HL-60 (cell line): Measurements from ENCODE around the gene RPA1.

Experiments used
- DNase-seq, 2 experiments: peaks; one replicate each; pipeline ENCODE4 v3.0.0-alpha.2; 2010 to 2020; ENCODE audit warnings: low read depth in 1 of 2, low spot score in 1 of 2
- H3K27ac ChIP-seq: fragments of 250-450 bp; sonication (Bioruptor Pico); replicated peaks from 2 replicates; pipeline ENCODE4 v1.5.1; 2020; ENCODE audit warnings: mild to moderate bottlenecking, moderate library complexity
- H3K27me3 ChIP-seq: fragments of 250-450 bp; sonication (Bioruptor Pico); 2 replicates; pipeline ENCODE4 v1.5.1; 2021; ENCODE audit warnings: mild to moderate bottlenecking, moderate library complexity; ENCODE audit not compliant: insufficient read depth, poor library complexity, severe bottlenecking
- H3K4me3 ChIP-seq: replicated peaks from 2 replicates; pipeline ENCODE4 v1.5.1; 2011; ENCODE audit warnings: mild to moderate bottlenecking, control low read depth, low read length; ENCODE audit not compliant: insufficient read depth
- GABPA ChIP-seq: IDR thresholded peaks from 2 replicates; pipeline ENCODE4 v1.6.1; 2012; ENCODE audit warnings: low read depth
- POLR2AphosphoS5 ChIP-seq: IDR thresholded peaks from 2 replicates; pipeline ENCODE4 v1.6.1; 2012; ENCODE audit warnings: low read depth
- SPI1 ChIP-seq: IDR thresholded peaks from 2 replicates; pipeline ENCODE4 v1.6.1; 2012; ENCODE audit warnings: low read depth, mild to moderate bottlenecking, borderline replicate concordance
- TF ChIP-seq, protein P1 (sequence below): IDR thresholded peaks from one replicate; pipeline ENCODE4 v1.5.1; 2011; ENCODE audit warnings: low read length, control low read depth, inconsistent platforms; ENCODE audit not compliant: insufficient read depth
- TF ChIP-seq, protein P2 (sequence below): IDR thresholded peaks from 2 replicates; pipeline ENCODE4 v1.6.1; 2012; ENCODE audit warnings: low read depth; ENCODE audit not compliant: insufficient replicate concordance

Gene RPA1

DNA sequence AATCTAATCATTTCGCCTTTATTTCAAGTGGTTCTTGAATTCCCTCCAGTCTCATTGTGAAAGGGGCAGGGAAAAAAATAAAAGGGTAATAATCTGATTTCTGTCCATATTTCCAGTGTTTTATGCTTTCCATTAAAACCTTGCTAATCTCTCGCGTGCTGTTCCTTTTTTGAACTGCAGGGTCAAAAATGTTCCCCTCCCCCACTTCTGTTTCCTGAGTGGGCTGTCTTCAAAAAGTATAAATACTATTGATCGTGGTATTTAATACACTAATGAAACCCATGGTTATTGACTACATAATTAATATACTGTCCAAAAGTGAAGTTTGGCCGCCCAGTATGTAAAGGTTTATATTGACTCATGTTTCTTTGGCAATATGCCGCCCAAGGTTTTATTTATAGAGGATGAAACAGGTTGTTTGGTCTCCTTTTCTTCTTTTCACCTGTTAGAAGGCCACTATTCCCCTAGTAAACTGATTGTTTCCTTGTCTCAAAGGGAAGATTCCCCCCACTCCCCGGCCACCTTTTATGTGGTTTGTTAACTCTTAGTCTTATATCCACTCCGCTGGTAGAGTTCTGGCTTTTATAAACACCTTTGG is 69.7 kb downstream of the RPA1 start:
- Histone ChIP-seq H3K27me3 (no peaks in the 10 kb centered on the region), H3K27ac (no peak overlapping the region), H3K4me3 (no peak overlapping the region)
- TF ChIP-seq POLR2AphosphoS5 (no peak), GABPA (no peak), SPI1 (no peak)
- TF ChIP-seq, protein P1, sequence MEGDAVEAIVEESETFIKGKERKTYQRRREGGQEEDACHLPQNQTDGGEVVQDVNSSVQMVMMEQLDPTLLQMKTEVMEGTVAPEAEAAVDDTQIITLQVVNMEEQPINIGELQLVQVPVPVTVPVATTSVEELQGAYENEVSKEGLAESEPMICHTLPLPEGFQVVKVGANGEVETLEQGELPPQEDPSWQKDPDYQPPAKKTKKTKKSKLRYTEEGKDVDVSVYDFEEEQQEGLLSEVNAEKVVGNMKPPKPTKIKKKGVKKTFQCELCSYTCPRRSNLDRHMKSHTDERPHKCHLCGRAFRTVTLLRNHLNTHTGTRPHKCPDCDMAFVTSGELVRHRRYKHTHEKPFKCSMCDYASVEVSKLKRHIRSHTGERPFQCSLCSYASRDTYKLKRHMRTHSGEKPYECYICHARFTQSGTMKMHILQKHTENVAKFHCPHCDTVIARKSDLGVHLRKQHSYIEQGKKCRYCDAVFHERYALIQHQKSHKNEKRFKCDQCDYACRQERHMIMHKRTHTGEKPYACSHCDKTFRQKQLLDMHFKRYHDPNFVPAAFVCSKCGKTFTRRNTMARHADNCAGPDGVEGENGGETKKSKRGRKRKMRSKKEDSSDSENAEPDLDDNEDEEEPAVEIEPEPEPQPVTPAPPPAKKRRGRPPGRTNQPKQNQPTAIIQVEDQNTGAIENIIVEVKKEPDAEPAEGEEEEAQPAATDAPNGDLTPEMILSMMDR = no peak
- TF ChIP-seq, protein P2, sequence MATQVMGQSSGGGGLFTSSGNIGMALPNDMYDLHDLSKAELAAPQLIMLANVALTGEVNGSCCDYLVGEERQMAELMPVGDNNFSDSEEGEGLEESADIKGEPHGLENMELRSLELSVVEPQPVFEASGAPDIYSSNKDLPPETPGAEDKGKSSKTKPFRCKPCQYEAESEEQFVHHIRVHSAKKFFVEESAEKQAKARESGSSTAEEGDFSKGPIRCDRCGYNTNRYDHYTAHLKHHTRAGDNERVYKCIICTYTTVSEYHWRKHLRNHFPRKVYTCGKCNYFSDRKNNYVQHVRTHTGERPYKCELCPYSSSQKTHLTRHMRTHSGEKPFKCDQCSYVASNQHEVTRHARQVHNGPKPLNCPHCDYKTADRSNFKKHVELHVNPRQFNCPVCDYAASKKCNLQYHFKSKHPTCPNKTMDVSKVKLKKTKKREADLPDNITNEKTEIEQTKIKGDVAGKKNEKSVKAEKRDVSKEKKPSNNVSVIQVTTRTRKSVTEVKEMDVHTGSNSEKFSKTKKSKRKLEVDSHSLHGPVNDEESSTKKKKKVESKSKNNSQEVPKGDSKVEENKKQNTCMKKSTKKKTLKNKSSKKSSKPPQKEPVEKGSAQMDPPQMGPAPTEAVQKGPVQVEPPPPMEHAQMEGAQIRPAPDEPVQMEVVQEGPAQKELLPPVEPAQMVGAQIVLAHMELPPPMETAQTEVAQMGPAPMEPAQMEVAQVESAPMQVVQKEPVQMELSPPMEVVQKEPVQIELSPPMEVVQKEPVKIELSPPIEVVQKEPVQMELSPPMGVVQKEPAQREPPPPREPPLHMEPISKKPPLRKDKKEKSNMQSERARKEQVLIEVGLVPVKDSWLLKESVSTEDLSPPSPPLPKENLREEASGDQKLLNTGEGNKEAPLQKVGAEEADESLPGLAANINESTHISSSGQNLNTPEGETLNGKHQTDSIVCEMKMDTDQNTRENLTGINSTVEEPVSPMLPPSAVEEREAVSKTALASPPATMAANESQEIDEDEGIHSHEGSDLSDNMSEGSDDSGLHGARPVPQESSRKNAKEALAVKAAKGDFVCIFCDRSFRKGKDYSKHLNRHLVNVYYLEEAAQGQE = no peak
- DNase-seq = no peak

DNA sequence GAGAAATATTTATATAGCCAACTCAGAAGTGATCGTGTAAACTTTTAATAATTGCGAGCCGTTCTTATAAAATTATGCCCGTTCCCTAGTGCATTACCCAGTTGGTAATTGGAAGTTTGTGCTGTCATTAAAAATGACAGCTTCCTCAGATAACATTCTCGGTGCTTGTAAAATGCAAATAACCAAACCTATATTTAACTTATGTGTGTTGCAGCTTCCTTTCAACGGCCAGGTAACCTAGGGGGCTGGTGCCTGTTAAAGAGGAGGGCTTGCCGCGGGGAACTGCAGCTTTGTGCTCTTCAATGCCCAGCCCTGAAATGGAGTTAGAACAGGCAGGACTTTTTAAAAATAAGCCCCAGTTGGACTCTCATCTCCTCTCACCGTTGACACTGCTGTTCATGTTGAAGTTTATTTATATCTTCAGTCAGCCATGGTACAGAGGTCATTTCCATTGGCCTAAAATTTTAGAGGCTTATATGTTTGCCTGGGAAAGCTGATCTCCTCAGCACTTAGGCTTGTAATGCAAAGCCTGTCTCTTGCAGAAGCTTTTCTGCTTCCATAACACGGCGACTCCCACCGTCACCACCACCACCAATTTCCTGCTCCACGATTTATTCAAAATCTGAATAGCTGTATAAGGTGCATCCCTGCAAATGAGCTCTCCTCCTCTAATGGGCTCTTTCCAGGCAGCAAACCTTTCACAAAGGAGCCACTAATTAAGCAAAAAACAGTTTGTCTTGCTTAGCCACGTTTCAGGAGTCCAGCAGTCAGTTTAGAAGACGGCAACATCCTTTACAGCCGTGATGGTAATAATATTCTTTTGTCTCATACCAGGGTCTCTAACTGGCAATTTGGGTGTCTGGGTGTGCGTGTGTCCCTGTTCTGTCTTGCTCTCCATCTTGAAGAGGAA is 74.7 kb downstream of the RPA1 start:
- TF ChIP-seq SPI1 = no peak
- TF ChIP-seq, protein P1 = no peak
- Histone ChIP-seq H3K27me3 (peaks cover 8% of the 10 kb centered on the region), H3K27ac (no peak overlapping the region), H3K4me3 (no peak overlapping the region)
- DNase-seq = no peak

DNA sequence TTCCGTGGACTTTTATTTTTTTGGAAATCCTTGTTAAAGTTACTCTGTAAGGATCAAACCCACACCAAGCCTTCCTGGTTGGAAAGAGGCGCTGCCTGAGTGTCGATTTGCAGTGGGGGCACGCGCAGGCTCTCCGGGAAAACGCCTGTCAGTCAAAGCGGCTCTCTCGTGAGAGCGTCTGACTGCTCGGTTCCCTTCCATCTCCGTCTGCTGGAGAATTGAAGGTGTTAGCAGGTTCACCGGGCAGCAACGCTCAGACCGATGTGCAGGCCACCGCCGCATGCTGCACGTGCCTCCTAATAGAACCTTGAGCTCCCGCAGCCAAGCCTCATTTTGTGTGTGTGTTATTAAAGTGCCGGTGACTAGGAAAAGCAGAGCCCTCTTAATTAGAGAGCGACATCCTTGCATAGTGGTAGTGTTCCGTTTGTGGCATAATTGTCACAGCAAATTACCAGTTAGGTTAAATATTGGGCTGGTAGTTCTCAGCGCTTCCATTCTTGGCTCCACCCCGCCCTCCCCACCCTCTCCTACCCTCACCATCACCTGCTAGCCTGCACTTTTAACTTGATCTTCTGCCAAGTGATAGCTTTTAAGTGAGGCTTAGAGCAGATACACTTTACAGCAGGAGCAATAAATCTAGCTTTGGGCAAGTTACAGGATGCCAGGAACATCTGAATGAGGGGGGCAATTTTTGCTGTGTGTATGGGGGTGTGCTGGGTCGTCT is 75.5 kb downstream of the RPA1 start:
- TF ChIP-seq, protein P1 = no peak
- TF ChIP-seq GABPA = no peak
- TF ChIP-seq, protein P2 = no peak
- H3K27me3 ChIP-seq = peaks cover 8% of the 10 kb centered on the region
- no peak overlapping the region for H3K27ac ChIP-seq
- no peak for DNase-seq
- no peak overlapping the region for H3K4me3 ChIP-seq
